HG03175 (cell line): ENCODE results near the gene CXorf58.

Experiments
- ATAC-seq: cut with Tn5 transposase; IDR thresholded peaks from one replicate; pipeline ENCODE4 v1.9.1; 2021; ENCODE audit warnings: mild to moderate bottlenecking, moderate library complexity; ENCODE audit not compliant: unreplicated experiment

Gene CXorf58

GRCh38 chrX:23900220-23900797 lies 7.5 kb upstream of the CXorf58 start:
- ATAC-seq, result no peak

DNA sequence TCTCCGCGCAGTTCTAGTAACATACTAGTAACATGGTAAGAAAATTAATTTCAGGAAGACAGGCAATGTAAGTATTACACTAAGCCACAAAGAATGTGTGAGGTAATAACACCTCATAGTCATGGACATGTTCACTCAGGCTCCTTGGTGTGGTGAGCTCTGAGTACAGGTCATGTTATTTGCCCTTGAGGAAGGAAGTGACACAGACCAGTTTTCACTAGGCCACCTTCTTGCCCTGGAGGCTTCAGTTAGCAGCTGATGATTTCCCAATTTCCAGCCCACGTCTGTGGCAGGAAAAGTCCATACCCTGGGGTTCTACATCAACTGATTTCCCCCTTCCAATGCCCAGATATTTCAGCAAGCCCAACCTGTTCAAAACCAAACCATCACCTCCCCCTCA lies 6.7 kb upstream of the CXorf58 start:
- ATAC-seq, result no peak

- no peak for ATAC-seq
Observed at GRCh38 chrX:23901805-23902204, 6.0 kb upstream of the CXorf58 start.

DNA sequence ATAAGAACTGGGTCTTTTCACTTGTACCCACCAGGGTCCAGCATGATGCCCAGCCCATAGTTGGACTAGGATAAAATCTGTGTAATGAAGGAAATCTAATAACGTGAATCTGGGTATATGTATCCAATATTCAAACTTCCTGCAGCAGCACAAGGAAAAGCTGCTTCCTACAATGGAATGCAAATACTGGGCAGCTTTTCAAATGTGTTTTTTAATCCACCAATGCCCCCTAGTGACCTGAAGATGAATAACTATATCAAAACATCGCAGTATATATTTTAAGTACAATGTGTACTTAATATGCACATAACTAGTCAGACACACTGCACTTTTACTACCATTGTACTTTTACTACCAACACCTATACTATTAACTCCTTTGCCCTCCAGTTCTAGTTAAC lies 5.4 kb upstream of the CXorf58 start:
- ATAC-seq, result no peak

DNA sequence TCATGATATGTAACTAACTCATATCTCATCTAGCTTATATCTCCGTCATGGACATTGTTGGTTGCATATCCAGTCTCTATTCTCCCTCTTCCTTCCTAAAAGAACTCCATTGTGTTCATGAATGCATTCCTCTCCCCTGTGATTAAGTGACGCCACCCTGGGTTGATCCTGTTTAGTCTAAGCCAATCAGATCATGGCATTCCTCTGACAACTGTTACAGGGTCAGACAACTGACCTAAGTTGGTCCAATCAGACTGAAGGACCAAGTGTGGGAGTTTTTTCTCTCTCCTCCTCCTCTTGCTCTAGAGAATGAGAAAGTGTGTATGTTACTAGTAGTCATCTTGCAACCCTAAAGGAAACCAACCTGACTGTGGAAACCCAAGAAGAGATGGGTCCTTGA lies 3.7 kb upstream of the CXorf58 start:
- ATAC-seq, result no peak

DNA sequence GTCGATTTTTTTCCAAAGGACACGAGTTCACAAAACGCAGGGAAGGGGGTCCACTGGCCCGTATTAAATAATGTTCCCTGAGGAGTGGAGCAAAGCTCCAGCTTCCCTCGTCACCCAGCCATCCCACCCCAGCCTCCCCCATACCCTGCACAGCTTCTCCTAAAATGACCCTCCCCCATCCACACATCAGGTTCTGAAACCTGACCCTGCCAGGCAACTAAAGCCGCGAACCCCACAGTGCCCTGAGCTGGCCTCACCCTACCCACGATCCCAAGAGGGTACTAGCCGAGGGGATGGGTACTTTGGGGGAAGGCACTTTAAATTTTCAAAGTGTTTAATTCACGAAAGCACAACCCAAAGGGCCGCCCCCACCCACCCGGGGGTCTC lies 702 bp upstream of the CXorf58 start:
- ATAC-seq, result peak; percentile 11

DNA sequence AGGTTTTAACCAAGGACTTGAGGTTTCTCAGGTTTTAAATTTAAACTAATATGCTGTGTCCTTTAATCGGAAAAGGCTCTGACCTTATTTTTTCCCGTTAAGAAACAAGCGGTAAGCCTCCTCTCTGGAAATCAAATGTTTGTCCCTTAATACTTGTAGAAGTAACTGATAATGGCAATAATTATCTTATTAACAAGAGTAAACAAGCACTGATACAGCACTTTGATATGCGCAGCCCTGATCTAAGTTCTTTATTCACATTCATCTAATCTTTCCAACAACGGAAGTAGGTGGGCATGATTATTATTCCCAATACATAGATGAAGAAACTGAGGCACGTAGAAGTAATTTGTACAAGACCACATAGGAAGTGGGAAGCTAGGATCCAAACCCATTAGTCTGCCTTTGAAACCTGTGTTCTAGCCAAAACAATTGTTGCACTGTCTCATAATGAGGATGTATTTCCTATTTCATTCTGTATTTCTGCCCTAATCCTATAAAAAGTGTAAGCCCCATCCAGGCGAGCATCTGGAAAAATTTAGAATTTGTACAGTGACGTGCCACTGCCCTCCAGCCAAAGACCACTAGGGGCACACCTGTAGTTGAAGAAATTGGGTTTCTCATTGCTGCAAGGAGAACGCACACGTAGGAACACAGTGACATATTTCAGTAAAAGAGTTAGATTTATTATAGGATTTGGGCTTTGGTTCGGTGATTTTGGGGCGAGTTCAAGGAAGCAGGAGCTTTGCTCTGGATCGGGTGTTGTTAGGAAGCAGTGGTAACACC lies 606 bp downstream of the CXorf58 start:
- no peak for ATAC-seq

- no peak for ATAC-seq
Observed at GRCh38 chrX:23911126-23911835, 3.5 kb downstream of the CXorf58 start.

GRCh38 chrX:23919148-23919547 lies 11.3 kb downstream of the CXorf58 start:
- no peak for ATAC-seq

DNA sequence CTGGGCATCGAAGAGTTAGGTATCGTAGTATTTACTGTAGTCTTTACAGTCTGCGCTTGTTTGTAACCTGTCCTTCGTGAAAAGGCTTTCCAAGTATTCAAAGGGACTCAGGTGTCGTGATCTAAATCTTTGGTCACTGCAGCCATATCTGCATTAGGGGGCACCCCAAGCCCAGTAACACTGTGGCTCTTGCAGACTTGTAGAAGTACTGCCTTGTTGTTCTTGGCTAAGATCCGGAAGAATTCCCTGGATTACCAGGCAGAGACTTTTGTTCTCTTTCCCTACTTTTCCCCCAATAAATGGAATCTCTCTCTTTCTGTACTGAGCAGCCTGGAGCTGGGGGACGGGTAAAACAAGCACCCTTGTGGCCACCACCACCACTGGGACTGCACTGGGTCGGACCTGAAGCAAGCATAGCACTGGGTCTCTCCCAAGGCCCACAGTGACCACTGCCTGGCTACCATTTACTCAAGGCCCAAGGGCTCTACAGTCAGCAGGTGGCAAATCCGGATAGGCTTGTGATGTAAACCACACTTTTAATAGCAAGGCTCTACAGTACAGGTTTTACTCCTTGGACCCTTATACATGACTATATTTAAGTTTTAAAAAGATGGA lies 12.0 kb downstream of the CXorf58 start:
- ATAC-seq, result no peak

DNA sequence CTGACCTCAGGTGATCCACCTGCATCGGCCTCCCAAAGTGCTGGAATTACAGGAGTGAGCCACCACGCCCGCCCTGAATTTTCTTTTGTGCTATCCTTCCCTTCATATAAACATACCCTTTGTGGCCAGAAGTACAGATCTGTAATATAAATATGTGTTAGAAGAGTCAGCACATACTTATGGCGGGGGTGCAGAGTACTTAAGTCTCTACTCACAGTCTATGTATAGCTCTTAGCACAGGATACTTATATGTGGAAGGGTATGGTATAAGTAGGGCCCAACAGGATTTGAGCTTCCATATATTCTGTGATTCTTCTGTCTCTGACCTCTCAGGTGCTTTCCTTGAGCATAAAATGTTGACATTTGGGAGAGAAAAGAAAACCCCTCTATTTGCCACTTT lies 18.2 kb downstream of the CXorf58 start:
- ATAC-seq, result no peak

DNA sequence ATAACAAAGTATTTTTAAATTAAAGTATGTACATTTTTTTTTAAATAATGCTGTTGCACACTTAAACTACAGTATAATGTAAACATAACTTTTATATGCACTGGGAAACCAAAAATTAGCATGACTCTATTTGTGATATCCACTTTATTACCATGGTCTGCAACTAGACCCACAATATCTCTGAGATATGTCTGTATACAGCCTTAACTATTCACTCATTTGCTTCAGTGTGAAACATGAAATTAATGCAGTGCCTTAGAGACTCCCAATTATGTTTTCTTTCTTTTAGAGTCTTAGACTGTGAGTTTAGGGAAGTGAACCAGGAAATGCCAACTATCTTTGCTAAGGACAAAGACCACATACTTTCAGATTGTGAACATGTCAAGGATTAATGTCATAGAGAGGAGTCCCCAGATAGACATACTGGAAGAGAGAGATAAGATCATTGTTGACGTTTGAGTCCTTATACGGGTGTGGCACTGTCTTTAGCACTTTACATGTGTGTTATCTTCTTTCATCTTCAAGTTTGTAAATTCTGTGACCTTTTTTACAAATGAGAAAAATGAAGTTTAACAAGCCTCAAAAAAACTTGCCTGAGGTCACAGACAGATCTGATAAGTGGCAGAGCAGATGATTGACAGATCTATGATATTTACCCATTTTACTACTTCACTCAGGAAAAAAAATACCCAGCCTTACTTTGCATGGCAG lies 23.2 kb downstream of the CXorf58 start:
- ATAC-seq, result no peak

DNA sequence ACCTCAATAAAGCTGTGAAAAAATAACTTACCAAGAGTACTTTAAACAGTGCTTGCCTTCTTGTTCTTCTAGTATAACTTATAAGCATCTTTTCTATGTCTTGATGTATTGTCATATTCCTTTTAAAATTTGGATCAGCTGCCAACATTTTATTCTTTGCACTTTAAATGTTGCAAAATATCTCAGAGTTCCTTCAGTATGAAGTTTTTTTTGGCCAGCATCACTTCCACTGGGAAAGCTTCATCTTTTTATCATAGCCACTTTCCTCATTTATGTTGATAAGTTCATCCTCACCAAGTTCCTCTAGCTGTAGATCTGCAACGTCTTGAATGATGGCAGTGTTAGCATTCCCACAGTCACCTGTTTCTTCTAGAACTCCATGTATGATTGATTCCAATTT lies 24.2 kb downstream of the CXorf58 start:
- ATAC-seq, result no peak

DNA sequence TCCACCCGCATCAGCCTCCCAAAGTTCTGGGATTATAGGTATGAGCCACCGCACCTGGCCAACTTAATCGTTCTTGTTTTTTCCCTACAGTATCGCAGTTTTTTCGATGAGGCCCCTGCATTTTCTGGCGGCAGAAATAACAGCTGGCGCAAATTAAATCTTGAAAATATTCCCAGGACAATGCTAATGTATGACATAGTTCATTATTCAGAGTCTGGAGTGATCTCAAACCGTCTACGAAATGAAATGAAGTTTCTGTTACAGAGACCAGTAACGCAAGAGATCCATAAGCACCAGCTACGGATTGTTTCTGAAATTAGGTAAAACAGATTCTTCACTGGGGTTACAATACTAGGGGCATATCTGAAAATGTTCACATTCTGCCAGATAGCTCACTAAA lies 27.3 kb downstream of the CXorf58 start:
- no peak for ATAC-seq

- no peak for ATAC-seq
Observed at GRCh38 chrX:23936180-23936579, 28.4 kb downstream of the CXorf58 start.

DNA sequence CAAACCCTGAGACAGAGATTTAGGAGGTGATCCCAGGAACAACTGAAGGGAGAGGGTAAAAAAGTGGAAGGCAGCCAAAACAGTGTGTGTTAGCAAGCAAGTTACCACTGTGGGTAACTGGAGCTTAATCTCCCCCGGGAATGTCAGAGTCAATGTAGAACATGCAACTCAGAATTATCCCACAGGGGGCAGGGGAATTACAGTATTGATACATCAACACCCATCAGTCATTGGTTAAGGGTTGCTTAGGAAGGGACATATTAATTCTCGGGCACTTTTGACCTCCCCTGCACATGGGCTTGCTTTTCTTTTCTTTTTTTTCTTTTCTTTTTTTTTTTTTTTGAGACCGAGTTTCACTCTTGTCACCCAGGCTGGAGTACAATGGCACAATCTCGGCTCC lies 29.3 kb downstream of the CXorf58 start:
- ATAC-seq, result no peak

DNA sequence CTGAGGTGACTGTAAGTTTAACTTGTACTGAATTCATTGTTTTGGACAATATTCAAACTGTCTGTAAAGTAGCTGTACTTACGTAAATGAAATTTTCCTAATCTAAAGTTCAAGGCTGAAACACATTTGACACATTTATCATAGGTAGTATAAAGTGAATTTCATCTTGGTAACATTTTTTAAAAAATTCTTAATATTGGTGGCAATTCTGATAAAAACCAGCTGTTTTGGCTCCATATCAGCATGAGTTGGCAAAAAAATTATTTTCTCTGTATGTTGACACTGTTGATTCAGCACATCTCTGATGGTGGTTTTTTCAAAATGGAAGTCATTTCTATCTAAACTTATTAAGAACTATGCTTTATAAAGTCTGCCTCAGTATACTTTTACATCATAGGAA lies 30.9 kb downstream of the CXorf58 start:
- no peak for ATAC-seq

GRCh38 chrX:23939203-23939602 lies 31.4 kb downstream of the CXorf58 start:
- ATAC-seq, result no peak

DNA sequence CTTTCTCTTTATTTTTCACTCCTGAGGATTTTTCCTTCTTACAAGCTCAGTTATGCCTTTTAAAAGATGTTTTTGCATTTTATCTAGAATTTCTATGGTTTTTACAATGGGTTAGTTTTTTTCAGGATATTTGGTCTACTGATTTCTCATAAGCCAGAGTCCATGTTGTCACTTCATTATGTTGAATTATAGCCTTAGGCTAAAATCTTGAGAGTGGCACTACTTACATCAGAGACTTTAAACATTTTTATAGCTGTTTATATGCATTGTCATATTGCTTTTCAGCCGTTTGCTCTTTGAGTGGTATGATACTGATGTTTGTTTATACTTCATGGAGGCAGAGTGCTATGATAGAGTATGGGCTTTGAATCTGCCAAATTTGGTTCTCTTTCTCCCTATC lies 36.4 kb downstream of the CXorf58 start:
- no peak for ATAC-seq

- ATAC-seq, result no peak
Observed at GRCh38 chrX:23945206-23945605, 37.4 kb downstream of the CXorf58 start.

DNA sequence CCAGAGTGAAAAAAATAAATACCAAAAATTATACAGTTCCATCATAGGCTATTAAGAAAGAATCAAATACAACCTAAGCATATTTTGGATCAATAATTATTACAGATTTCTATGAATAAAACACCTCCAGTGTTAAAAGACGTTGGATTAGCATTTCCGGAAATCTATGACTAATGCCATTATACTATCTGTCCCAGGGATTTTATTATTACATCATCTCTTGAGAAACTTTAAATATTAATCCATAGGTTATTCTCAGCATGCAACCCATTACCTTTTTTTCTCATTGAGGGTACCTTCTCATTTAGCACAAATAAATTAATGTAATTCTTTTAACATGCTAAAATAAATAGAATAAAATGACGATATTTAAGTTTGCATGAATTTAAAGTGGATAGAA lies 44.6 kb downstream of the CXorf58 start:
- no peak for ATAC-seq
